Left ventricle myocardium superior (tissue), 1 donor: ENCODE results near the gene MCF2L2. TPM values are rescaled to one million over a fixed set of nuclear protein-coding genes. Genes with fewer than 3 reads are reported as not detected.
"Not testable (repeated sequence)": the region's sequence is repeated elsewhere in the genome, so short reads cannot be mapped to it uniquely, and the experiment has no call there.

Source experiments
- ATAC-seq: fragments of 200-7000 bp; cut with Tn5 transposase; one replicate; pipeline ENCODE4 v1.9.1; 2020; ENCODE audit warnings: mild to moderate bottlenecking, moderate library complexity
- DNase-seq: peaks from one replicate; pipeline ENCODE4 v3.0.0-alpha.2; 2020
- intact Hi-C: fragments of 100-400 bp; cut with micrococcal nuclease; formaldehyde crosslinking; loops from one replicate; pipeline ENCODE4 v1.11.0; 2022
- long read RNA-seq: library from polyadenylated mRNA; unstranded; transcript quantifications from one replicate; pipeline ENCODE4 v2.0.0, GENCODE V29; 2021
- total RNA-seq: library from RNA; stranded (reverse); fragmentation: NEBNext Ultra II Directional; extraction: Animal tissue kit (Norgen Biotek cat#: 25700); gene quantifications from one replicate; pipeline ENCODE4 v1.2.1, GENCODE V29; 2021
- donor health status: DM: no; HTN: yes; CAD: no; lungs with severe emphysema.

MCF2L2 gene, protein sequence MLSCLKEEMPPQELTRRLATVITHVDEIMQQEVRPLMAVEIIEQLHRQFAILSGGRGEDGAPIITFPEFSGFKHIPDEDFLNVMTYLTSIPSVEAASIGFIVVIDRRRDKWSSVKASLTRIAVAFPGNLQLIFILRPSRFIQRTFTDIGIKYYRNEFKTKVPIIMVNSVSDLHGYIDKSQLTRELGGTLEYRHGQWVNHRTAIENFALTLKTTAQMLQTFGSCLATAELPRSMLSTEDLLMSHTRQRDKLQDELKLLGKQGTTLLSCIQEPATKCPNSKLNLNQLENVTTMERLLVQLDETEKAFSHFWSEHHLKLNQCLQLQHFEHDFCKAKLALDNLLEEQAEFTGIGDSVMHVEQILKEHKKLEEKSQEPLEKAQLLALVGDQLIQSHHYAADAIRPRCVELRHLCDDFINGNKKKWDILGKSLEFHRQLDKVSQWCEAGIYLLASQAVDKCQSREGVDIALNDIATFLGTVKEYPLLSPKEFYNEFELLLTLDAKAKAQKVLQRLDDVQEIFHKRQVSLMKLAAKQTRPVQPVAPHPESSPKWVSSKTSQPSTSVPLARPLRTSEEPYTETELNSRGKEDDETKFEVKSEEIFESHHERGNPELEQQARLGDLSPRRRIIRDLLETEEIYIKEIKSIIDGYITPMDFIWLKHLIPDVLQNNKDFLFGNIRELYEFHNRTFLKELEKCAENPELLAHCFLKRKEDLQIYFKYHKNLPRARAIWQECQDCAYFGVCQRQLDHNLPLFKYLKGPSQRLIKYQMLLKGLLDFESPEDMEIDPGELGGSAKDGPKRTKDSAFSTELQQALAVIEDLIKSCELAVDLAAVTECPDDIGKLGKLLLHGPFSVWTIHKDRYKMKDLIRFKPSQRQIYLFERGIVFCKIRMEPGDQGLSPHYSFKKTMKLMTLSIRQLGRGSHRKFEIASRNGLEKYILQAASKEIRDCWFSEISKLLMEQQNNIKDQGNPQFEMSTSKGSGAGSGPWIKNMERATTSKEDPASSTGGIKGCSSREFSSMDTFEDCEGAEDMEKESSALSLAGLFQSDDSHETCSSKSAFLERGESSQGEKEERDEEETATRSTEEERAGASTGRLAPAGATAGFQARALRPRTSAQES
- 0.25 TPM for total RNA-seq
- long read RNA-seq, partial matches to known transcripts: 1 of 1 reads
- long read RNA-seq, other reads (novel, unspliced or antisense): 0 of 1 reads

DNA sequence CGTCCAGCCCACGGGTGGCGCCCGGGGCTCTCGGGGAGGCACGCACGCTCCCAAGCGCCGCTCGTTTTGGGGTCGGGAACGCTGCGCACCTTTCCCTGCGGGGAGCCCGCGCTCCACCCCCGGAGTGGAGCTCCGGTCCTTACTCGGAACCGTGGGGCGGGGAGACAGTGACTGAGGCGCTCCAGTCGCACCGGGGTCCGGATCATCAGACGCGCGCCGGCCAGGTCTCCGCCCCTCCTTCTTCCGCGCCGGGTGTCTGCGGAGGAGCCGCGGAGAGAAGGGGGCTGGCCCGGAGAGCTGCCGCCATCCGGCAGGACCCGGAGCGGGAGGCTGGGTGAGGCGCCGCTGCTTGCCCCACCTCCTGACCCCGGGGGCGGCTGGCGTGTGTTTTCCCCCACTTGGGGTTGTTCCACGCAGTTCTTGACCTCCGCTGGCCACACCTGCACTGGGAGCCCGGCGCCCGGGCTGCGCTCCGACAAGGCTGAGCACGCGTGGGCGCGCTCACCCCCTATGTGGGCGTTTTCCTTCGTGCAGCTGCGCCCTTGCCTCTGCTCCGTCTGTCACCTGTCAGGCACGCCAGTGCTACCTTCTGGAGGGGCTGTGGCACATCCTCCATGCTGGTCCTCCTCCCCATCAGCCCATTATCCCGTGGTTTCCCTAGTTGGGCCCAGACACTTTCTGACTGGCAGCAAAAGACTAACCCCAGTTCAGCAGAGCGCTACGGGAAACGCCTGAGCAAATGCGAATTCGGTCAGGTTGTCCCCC, at the start of gene MCF2L2:
Gene MCF2L2 (minus strand): TSS at position 173 of the 765 bp plus-strand sequence. CDS start 642 bp downstream, outside the sequence.
- intact Hi-C loops: no loop called here
- peak; percentile 53 for DNase-seq
- ATAC-seq: peak; percentile 75

DNA sequence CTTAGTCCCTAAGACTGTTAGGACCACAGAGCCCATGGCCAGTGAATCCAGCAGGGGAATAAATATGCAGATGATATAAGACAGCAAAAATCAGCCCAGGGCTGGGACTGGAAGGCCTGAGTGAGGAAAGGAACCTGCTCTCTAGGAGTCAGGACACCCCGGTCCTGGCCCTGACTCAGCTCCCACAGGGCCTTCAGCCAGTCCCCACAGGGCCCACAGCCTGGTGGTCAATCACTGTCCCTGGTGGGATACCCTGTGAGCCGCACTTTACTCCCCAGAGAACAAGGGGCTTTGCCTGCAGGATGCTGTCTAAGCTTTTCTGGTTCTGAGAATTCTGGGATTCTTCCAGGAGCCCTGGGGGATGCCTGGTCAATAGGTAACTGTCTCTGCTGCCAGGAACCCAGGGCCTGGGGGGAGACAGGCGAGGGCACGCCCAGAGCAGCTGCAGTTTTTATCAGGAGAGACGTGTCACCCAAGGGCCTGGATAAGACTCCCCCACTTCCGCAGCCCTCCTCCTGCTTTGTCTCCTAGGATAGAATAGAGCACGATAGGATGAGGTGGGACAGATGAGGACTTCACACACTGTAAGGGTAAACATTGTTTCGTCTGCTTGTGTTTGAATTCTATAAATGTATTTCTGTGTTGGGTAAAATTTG, 49.5 kb upstream of the MCF2L2 start:
- ATAC-seq (no peak), DNase-seq (no peak)
- intact Hi-C loops: no loop called here

DNA sequence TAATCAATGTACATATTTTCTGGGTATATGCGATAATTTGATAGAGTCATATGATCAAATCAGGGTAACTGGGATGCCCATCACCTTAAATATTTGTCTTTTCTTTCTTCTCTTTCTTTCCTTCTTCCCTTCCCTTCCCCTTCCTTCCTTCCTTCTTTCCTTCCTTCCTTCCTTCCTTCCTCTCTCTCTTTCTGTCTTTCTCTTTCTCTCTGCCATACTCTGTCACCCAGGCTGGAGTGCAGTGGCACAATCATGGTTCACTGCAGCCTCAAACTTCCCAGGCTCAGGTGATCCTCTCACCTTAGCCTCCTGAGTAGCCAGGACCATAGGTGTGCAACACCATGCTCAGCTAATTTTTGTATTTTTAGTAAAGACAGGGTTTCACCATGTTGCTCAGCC, 47.3 kb upstream of the MCF2L2 start:
- ATAC-seq, DNase-seq, intact Hi-C loops: not testable (repeated sequence)

- DNase-seq (no peak), ATAC-seq (no peak)
- intact Hi-C loops: no loop called here
Observed at GRCh38 chr3:183475016-183475763, 46.8 kb upstream of the MCF2L2 start.

DNA sequence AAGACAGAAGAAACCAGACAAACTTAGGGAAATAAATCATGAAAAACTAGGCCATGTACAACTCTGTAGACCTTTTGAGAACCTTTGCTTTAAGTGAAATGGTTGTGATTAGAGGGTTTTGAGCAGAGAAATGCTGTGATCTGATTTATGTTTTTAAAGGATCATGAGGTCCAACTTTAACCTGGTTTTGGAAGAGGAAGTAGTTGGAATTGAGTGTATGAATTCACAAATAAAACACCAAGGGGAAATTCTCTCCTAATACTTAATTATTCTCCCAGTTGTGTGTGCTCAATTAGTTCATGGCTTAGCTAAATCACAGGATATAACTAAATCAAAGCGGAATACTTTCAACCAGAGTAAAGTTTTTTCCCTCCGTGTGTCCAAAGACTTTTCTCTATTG, 45.5 kb upstream of the MCF2L2 start:
- intact Hi-C loops: no loop called here
- DNase-seq (no peak), ATAC-seq (no peak)

GRCh38 chr3:183472155-183472554, 43.7 kb upstream of the MCF2L2 start:
- intact Hi-C loops: no loop called here
- DNase-seq (no peak), ATAC-seq (no peak)

DNA sequence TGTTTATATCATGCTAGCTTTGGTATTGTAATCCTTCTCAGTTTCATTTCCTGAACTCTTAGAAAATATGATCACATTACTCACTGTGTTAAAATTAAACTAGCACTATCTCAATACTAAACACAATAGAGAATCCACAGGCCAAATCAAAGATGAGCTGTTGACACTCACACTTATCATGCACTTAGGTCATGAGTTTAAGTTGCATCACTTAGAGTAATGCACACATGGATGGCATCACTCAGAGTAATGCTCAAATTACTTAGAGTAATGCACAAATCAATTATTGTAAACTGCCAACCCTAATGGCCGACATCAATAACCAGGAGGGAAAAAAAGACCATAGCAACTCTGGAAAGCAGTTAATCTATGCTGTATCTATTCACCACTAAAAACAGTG, 40.0 kb upstream of the MCF2L2 start:
- ATAC-seq: no peak
- intact Hi-C loops: loop anchor here (5.0 kb wide), 1 partner anchor 299 kb away; no protein-coding TSS in a partner anchor
- DNase-seq: no peak

DNA sequence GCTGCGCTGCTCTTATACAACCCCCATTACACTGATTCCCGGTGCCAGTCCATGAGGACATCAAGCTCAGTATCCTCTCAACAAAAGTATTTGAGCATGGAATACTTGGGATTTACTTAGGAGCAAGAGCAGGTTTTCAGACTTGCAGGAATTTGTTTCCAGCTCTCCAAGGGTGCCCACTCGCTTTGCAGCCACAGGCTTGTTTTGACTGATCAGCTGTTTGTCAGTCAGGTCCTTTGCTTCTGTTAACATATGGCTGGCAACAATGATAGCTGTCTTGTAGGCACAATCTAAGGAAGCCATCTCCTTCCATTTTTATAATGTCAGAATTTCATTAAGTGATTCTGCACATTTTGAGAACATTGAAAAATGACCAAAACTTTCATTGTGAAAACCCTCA, 38.2 kb upstream of the MCF2L2 start:
- DNase-seq: no peak
- intact Hi-C loops: loop anchor here (5.0 kb wide), 1 partner anchor 301 kb away; no protein-coding TSS in a partner anchor
- ATAC-seq: no peak

DNA sequence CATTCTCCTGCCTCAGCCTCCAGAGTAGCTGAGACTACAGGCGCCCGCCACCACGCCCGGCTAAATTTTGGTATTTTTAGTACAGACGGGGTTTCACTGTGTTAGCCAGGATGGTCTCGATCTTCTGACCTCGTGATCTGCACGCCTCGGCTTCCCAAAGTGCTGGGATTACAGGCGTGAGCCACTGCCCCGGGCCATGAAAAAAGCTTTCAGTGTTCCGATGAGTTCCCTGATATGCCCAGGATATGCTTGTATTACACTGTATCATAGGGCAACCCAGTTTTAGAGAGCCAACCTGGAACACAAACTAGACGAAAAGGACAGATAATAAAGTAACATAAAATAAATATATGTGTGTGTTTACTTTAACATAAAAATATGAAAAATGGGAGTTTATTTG, 37.3 kb upstream of the MCF2L2 start:
- intact Hi-C loops: loop anchor here (5.0 kb wide), 1 partner anchor 302 kb away; no protein-coding TSS in a partner anchor

DNA sequence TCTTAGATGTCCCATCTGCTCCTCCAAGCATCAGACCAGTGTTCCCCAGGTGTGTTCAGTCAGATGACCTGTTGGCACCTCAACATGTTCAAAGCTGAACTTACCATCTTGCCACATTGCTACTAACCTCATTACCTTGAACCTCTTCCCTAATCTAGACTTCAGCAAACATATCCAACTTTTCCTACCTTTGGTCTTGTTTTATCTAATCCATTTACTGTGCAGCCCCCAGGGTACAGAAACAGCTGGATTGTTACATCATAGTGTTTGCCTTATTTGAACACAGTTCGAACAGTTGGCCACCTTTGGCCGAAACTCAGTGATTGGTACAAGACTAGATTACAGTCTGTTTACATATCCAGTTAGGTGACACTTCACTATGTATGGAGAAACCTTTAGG, 36.1 kb upstream of the MCF2L2 start:
- intact Hi-C loops: no loop called here
- ATAC-seq (no peak), DNase-seq (no peak)

More for the DNA sequence above, 37.3 kb upstream of the MCF2L2 start:
- ATAC-seq, DNase-seq: not testable (repeated sequence)

DNA sequence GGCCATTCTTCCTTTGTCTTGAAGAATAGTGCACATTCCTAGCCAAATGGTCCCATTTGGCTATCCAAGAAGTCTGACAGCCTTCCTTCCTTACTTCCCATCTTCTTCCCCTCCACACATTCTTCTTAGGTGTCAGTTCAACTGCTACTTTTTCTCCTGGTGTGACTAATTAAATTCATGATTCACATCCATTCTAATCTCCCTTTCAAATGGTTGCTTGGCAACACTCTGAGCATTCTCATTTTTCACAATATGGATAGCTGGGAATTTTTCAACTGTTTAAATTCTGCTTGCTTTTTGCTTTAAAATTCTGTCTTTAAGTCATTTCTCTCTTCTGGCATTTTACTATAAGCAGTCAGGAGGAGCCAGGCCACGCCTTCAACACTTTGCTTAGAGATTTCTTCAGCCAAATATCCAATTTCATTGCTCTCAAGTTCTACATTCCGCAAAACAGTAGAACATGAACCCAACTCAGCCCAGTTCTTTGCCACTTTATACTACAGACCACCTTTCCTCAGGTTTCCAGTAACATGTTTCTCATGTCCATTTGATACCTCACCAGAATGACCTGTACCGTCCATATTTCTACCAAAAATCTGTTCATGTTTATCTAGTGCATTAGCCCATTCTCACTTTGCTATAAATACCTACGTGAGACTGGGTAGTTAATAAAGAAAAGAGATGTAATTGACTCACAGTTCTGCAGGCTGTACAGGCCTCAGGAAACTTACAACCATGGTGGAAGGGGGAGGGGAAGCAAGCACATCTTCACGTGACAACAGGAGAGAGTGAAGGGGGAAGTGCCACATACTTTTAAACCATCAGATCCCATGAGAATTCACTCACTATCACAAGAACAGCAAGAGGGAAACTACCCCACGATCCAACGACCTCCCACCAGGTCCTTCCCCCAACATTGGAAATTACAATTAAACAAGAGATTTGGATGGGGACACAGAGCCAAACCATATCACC, 31.9 kb upstream of the MCF2L2 start:
- ATAC-seq (no peak), DNase-seq (no peak)
- intact Hi-C loops: no loop called here

DNA sequence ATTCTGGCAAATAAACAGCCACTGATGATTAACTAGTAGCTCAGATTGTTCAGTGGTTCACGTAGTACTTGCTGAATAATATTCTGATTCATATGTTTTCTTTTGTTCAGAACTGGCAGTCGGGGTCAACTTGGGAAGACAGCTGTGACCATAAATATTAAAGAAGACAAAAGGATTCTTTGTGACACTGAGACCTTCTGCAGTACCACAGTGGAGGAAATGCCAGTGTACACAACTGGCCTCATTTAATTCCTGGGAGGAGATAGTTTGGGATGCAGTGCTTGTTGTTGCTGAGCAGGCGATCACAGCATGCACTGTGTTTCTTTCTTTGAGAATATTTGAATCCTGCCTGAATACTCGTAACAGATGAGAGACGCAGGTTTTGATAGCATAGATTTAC, 26.7 kb upstream of the MCF2L2 start:
- DNase-seq (no peak), ATAC-seq (no peak)
- intact Hi-C loops: no loop called here

DNA sequence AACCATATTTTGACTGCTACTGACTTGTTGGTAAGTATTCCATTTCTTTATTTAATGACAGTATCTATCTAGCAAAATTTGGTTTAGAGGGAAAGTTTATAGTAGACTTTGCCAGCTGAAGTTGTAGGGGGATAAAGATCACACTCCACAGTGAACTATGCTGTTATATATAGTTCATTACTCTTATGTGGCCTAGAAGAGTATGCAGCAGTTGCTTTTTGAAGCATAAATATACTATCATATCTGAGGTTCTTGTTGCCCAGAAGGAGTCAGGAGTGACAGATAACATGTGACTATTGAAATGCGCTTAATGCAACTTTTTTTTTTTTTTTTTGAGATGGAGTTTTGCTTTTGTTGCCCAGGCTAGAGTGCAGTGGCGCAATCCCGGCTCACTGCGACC, 25.6 kb upstream of the MCF2L2 start:
- ATAC-seq (peak; percentile 68), DNase-seq (no peak)
- intact Hi-C loops: no loop called here

DNA sequence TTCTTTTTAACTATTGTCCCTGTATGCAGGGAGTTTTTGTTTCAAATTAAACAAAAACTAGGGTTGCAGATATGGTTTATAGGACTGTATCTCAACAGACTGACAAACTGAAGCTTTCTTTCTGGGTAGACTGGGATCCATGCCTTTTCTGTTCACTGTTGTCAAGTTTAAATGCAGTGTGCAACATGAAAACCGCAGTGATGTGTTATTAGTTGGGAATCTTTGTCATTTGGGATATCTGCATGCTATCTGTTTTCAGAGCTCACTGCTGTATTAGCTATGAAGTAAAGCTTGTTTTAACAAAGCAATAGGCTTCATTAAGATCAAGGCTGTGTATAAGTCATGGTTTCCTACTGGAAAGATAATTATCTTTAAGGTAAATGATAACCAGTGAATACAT, 21.4 kb upstream of the MCF2L2 start:
- ATAC-seq: no peak
- no peak for DNase-seq
- intact Hi-C loops: no loop called here

DNA sequence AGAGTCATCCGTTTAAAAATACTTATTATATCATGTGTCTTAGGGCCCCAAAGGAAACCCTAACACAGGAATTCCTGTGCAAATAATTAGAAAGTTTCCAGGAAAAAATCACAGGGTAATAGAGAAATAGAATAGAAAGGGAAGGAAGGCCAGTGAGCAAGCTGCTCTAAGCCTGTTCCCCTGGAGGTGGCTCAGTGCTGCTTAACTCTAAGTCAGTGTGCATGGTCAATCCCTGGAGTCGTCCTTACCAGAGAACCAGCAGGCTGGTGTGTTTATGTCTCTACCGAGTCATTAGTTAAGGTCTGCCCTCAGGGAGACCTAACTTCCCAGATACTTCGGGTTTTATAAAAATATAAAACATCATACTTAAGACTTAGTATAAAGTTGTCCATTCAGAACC, 21.0 kb upstream of the MCF2L2 start:
- intact Hi-C loops: no loop called here
- ATAC-seq (peak; percentile 49), DNase-seq (no peak)

DNA sequence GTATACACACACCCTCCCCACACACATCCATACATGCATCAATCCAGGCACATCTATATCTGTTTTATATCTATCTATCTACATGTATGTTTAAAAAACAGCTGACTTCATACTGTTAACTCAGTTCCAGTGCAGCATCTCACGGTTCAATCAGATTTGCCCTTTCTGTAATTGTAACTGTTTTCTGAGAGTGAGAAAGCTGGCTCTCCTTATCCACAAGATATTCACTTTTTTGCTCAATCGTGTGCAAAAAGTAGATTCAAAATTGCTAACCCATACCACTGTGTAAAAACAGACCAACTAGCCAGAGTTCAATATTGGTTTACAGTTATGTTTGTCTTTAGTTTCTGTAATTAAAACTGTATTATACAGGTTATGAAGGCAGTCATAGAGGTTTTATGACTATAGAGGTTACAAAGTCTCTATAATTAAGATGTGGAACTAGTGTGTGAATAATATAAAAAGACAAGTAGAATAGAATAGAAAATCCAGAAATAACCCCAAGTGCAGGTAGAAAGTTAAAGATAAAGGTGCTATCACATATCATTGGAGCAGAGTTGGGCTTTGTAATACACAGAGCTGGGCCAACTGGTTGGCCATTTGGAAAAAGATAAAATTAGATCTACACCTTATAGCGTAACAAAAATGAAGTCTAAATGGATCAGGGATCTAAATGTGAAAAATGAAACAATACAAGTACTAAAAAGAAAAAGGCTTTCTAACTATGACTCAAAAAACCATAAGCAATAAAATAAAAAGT, 20.1 kb upstream of the MCF2L2 start:
- ATAC-seq (no peak), DNase-seq (no peak)
- intact Hi-C loops: no loop called here
